HFFc6 (cell line): ENCODE data around the gene KRTAP4-4. TPM values are rescaled to one million over a fixed set of nuclear protein-coding genes. Genes with fewer than 3 reads are reported as not detected.
"Not testable (repeated sequence)": the region's sequence is repeated elsewhere in the genome, so short reads cannot be mapped to it uniquely, and the experiment has no call there.

Experiments
- DNase-seq: peaks from one replicate; pipeline ENCODE4 v3.0.0-alpha.2; 2018
- H3K27ac Mint-ChIP-seq: 2 replicates; pipeline ENCODE4 v1.8.0; 2020; ENCODE audit warnings: mild to moderate bottlenecking, mixed read lengths
- H3K27me3 Mint-ChIP-seq: 2 replicates; pipeline ENCODE4 v1.8.0; 2021; ENCODE audit warnings: mild to moderate bottlenecking, moderate library complexity, mixed read lengths; ENCODE audit not compliant: insufficient read depth
- H3K36me3 Mint-ChIP-seq: 2 replicates; pipeline ENCODE4 v1.8.0; 2021; ENCODE audit warnings: low read depth, mixed read lengths
- H3K4me1 Mint-ChIP-seq: 2 replicates; pipeline ENCODE4 v1.8.0; 2020; ENCODE audit warnings: low read depth, mixed read lengths
- H3K4me3 Mint-ChIP-seq: 2 replicates; pipeline ENCODE4 v1.8.0; 2020; ENCODE audit warnings: mild to moderate bottlenecking, moderate library complexity, mixed read lengths
- H3K9me3 Mint-ChIP-seq: 2 replicates; pipeline ENCODE4 v1.8.0; 2020; ENCODE audit warnings: mild to moderate bottlenecking, mixed read lengths
- CTCF ChIP-seq: fragments of 200-600 bp; sonication (generic); IDR thresholded peaks from 2 replicates; pipeline ENCODE4 v1.5.0; 2021; ENCODE audit warnings: antibody characterized with exemption, mild to moderate bottlenecking
- total RNA-seq, 6 experiments: library from RNA; stranded (reverse); fragmentation: NEBNext Ultra II Directional; extraction: Animal tissue kit (Norgen Biotek cat#: 25700); gene quantifications; 2 replicates in 1 of 6; 3 replicates in 5 of 6; pipeline ENCODE4 v1.2.3, GENCODE V29; 2021

The KRTAP4-4 gene
- total RNA-seq, 6 experiments from 2014 or later: not detected

- H3K4me3 Mint-ChIP-seq: no peak overlapping the region
- H3K9me3 Mint-ChIP-seq: peaks cover 30% of the 10 kb centered on the region
- H3K36me3 Mint-ChIP-seq: peaks cover 25% of the 10 kb centered on the region
- peaks cover 23% of the 10 kb centered on the region for H3K4me1 Mint-ChIP-seq
- TF ChIP-seq CTCF: no peak
- no peak overlapping the region for H3K27ac Mint-ChIP-seq
- DNase-seq: no peak
- H3K27me3 Mint-ChIP-seq: no peaks in the 10 kb centered on the region
These were observed 15.3 kb downstream of the KRTAP4-4 start for GRCh38 chr17:41145261-41145660.

GRCh38 chr17:41144846-41145245, 15.7 kb downstream of the KRTAP4-4 start:
- TF ChIP-seq CTCF: no peak
- no peaks in the 10 kb centered on the region for H3K27me3 Mint-ChIP-seq
- H3K4me3 Mint-ChIP-seq: no peak overlapping the region
- no peak for DNase-seq
- H3K36me3 Mint-ChIP-seq: peaks cover 25% of the 10 kb centered on the region
- H3K27ac Mint-ChIP-seq: no peak overlapping the region
- peaks cover 31% of the 10 kb centered on the region for H3K9me3 Mint-ChIP-seq
- peaks cover 24% of the 10 kb centered on the region for H3K4me1 Mint-ChIP-seq

- TF ChIP-seq CTCF: no peak
- DNase-seq: no peak
- Mint-ChIP-seq H3K4me3 (no peak overlapping the region; the same call in 1 of the 2 replicates), H3K36me3 (peaks cover 52% of the 10 kb centered on the region), H3K27me3 (no peaks in the 10 kb centered on the region), H3K9me3 (peaks cover 50% of the 10 kb centered on the region), H3K4me1 (peaks cover 23% of the 10 kb centered on the region), H3K27ac (peak overlapping the region; percentile 84)
These were observed 19.2 kb downstream of the KRTAP4-4 start for GRCh38 chr17:41141361-41141760.

- peak within 1 kb of the TSS; percentile 84 for H3K27ac Mint-ChIP-seq
- H3K4me1 Mint-ChIP-seq: peaks cover 23% of the 10 kb centered on the region
- H3K4me3 Mint-ChIP-seq: peak within 1 kb of the TSS; percentile 16; the same call in 1 of the 2 replicates
- peaks cover 52% of the 10 kb centered on the region for H3K36me3 Mint-ChIP-seq
- H3K9me3 Mint-ChIP-seq: peaks cover 50% of the 10 kb centered on the region
- peak; percentile 88 for DNase-seq
- no peak for TF ChIP-seq CTCF
- no peaks in the 10 kb centered on the region for H3K27me3 Mint-ChIP-seq
These were observed 20.0 kb downstream of the KRTAP4-4 start, which contains the start of gene KRTAP4-6 for GRCh38 chr17:41140360-41141131. KRTAP4-6 (minus strand) TSS chr17:41140544; CDS start chr17:41140487, 57 bp downstream.

GRCh38 chr17:41139865-41140264, 20.7 kb downstream of the KRTAP4-4 start:
- H3K4me3 Mint-ChIP-seq, DNase-seq, H3K27me3 Mint-ChIP-seq: not testable (repeated sequence)
- Mint-ChIP-seq H3K9me3 (peaks cover 50% of the 10 kb centered on the region), H3K36me3 (peaks cover 52% of the 10 kb centered on the region), H3K27ac (peak overlapping the region; percentile 66), H3K4me1 (peaks cover 24% of the 10 kb centered on the region)
